Stimulated activated naive CD8-positive, alpha-beta T cell treated with anti-CD3 and anti-CD28 coated beads, Interleukin-15, amount 100 ng/mL, for 72 hours (primary cell): Measurements from ENCODE around the gene DNAH17.
A peak's percentile ranks its signal among the peaks of the same experiment; 100 is the strongest.

ENCODE experiments used
- ATAC-seq: fragments of 150-1000 bp; cut with Tn5 transposase; 2 replicates; pipeline ENCODE4 v1.10.0; 2021; ENCODE audit warnings: mild to moderate bottlenecking, moderate library complexity
- DNase-seq, 2 donors: peaks; one replicate each; pipeline ENCODE4 v3.0.0; 2021 to 2022
- H3K27ac Mint-ChIP-seq, 2 donors: one replicate each; pipeline ENCODE4 v1.8.0; 2022; ENCODE audit warnings: mild to moderate bottlenecking in 2 of 2, mixed read lengths in 2 of 2, moderate library complexity in 2 of 2
- H3K27me3 Mint-ChIP-seq: one replicate; pipeline ENCODE4 v1.8.0; 2022; ENCODE audit warnings: mixed read lengths
- H3K4me1 Mint-ChIP-seq: one replicate; pipeline ENCODE4 v1.8.0; 2022; ENCODE audit warnings: mild to moderate bottlenecking, mixed read lengths
- H3K4me3 Mint-ChIP-seq, 2 donors: one replicate each; pipeline ENCODE4 v1.8.0; 2022; ENCODE audit warnings: mild to moderate bottlenecking in 2 of 2, mixed read lengths in 2 of 2, moderate library complexity in 1 of 2
- H3K9me3 Mint-ChIP-seq, 2 donors: one replicate each; pipeline ENCODE4 v1.8.0; 2022; ENCODE audit warnings: mixed read lengths in 2 of 2

DNAH17 gene

GRCh38 chr17:78384479-78385175 lies 192.6 kb downstream of the DNAH17 start:
- DNase-seq (no peak), ATAC-seq (peak; percentile 3)
- no peaks in the 10 kb centered on the region for H3K9me3 Mint-ChIP-seq

GRCh38 chr17:78383725-78384471 lies 193.3 kb downstream of the DNAH17 start:
- peak overlapping the region; percentile 86 to 90 for H3K4me3 Mint-ChIP-seq
- H3K9me3 Mint-ChIP-seq: no peaks in the 10 kb centered on the region
- peak overlapping the region; percentile 98 to 99 for H3K27ac Mint-ChIP-seq
- DNase-seq (peak in 1 of 2 donors; percentile 79), ATAC-seq (peak; percentile 69)
- peaks cover 100% of the 10 kb centered on the region for H3K4me1 Mint-ChIP-seq
- H3K27me3 Mint-ChIP-seq: no peaks in the 10 kb centered on the region

More at GRCh38 chr17:78384479-78385175, 192.6 kb downstream of the DNAH17 start:
- peak overlapping the region; percentile 86 to 90 for H3K4me3 Mint-ChIP-seq
- no peaks in the 10 kb centered on the region for H3K27me3 Mint-ChIP-seq
- H3K4me1 Mint-ChIP-seq: peaks cover 100% of the 10 kb centered on the region
- peak overlapping the region; percentile 98 to 99 for H3K27ac Mint-ChIP-seq

GRCh38 chr17:78381601-78382232 lies 195.5 kb downstream of the DNAH17 start:
- Mint-ChIP-seq H3K9me3 (no peaks in the 10 kb centered on the region), H3K27ac (peak overlapping the region; percentile 23 to 78), H3K4me3 (peak overlapping the region; percentile 71 to 90), H3K4me1 (peaks cover 90% of the 10 kb centered on the region), H3K27me3 (no peaks in the 10 kb centered on the region)
- ATAC-seq (peak; percentile 48), DNase-seq (peak in 1 of 2 donors; percentile 53)

- Mint-ChIP-seq H3K4me3 (peak overlapping the region; percentile 86 to 90), H3K9me3 (no peaks in the 10 kb centered on the region), H3K4me1 (peaks cover 76% of the 10 kb centered on the region), H3K27me3 (no peaks in the 10 kb centered on the region), H3K27ac (peak overlapping the region in 1 of 2 donors; percentile 67)
- no peak for DNase-seq
- no peak for ATAC-seq
Observed at GRCh38 chr17:78380370-78380769, 196.8 kb downstream of the DNAH17 start.

GRCh38 chr17:78379131-78379491 lies 198.1 kb downstream of the DNAH17 start:
- peaks cover 64% of the 10 kb centered on the region for H3K4me1 Mint-ChIP-seq
- ATAC-seq: no peak
- H3K27me3 Mint-ChIP-seq: no peaks in the 10 kb centered on the region
- DNase-seq: no peak
- peak overlapping the region; percentile 88 to 90 for H3K27ac Mint-ChIP-seq
- H3K4me3 Mint-ChIP-seq: peak overlapping the region; percentile 86 to 90
- H3K9me3 Mint-ChIP-seq: no peaks in the 10 kb centered on the region

- no peaks in the 10 kb centered on the region for H3K9me3 Mint-ChIP-seq
- DNase-seq (peak; percentile 83 to 84), ATAC-seq (peak; percentile 65)
- peak within 1 kb of the TSS; percentile 86 to 90 for H3K4me3 Mint-ChIP-seq
- H3K4me1 Mint-ChIP-seq: peaks cover 57% of the 10 kb centered on the region
- H3K27ac Mint-ChIP-seq: peak within 1 kb of the TSS; percentile 88 to 90
- no peaks in the 10 kb centered on the region for H3K27me3 Mint-ChIP-seq
Observed at GRCh38 chr17:78378225-78379130, 198.7 kb downstream of the DNAH17 start, which contains the start of gene PGS1. Gene PGS1, plus strand, starts transcription at chr17:78378649. Its CDS starts 17 bp downstream, at chr17:78378666.

- Mint-ChIP-seq H3K27me3 (no peaks in the 10 kb centered on the region), H3K9me3 (no peaks in the 10 kb centered on the region), H3K4me3 (peak overlapping the region; percentile 86 to 90), H3K27ac (no peak overlapping the region), H3K4me1 (peaks cover 51% of the 10 kb centered on the region)
- ATAC-seq (no peak), DNase-seq (no peak)
Observed at GRCh38 chr17:78377858-78378224, 199.4 kb downstream of the DNAH17 start.

GRCh38 chr17:78376161-78376560 lies 201.0 kb downstream of the DNAH17 start:
- DNase-seq (no peak), ATAC-seq (no peak)
- Mint-ChIP-seq H3K27ac (no peak overlapping the region), H3K9me3 (no peaks in the 10 kb centered on the region), H3K4me1 (peaks cover 34% of the 10 kb centered on the region), H3K4me3 (no peak overlapping the region), H3K27me3 (no peaks in the 10 kb centered on the region)

GRCh38 chr17:78375401-78376151 lies 201.6 kb downstream of the DNAH17 start:
- H3K27me3 Mint-ChIP-seq: no peaks in the 10 kb centered on the region
- no peak overlapping the region for H3K27ac Mint-ChIP-seq
- peaks cover 28% of the 10 kb centered on the region for H3K4me1 Mint-ChIP-seq
- ATAC-seq (no peak), DNase-seq (no peak)
- no peaks in the 10 kb centered on the region for H3K9me3 Mint-ChIP-seq
- no peak overlapping the region for H3K4me3 Mint-ChIP-seq

- DNase-seq (no peak), ATAC-seq (no peak)
- H3K4me1 Mint-ChIP-seq: peaks cover 22% of the 10 kb centered on the region
- H3K9me3 Mint-ChIP-seq: no peaks in the 10 kb centered on the region
- H3K27ac Mint-ChIP-seq: no peak overlapping the region
- H3K27me3 Mint-ChIP-seq: no peaks in the 10 kb centered on the region
- no peak overlapping the region for H3K4me3 Mint-ChIP-seq
Observed at GRCh38 chr17:78374631-78375274, 202.4 kb downstream of the DNAH17 start.

GRCh38 chr17:78374189-78374588 lies 203.0 kb downstream of the DNAH17 start:
- ATAC-seq (no peak), DNase-seq (no peak)
- H3K9me3 Mint-ChIP-seq: no peaks in the 10 kb centered on the region
- no peak overlapping the region for H3K4me3 Mint-ChIP-seq
- H3K4me1 Mint-ChIP-seq: peaks cover 19% of the 10 kb centered on the region
- no peaks in the 10 kb centered on the region for H3K27me3 Mint-ChIP-seq
- H3K27ac Mint-ChIP-seq: no peak overlapping the region
